ENCODE results near the gene ZNF524.

DNA sequence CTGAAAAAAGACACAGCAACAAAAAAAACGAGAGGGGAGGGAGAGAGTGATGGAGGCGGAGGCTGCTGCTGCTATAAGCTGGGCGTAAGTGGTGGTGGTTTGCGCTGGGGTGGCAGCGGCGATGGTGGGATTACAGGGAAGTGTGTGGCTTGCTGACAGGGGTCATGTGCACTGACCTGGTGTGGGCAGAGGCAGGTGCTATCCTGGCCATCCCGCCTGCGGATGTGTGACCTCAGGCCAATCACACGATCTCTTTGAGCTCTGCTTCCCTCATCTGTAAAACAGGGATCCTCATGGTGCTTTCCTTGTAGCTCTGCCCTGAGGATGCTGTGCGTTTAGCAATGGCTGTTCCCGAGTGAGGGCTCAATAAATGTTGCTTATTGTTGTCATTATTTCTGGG lies 37.4 kb downstream of the ZNF524 start:
- TF ChIP-seq, protein P1, sequence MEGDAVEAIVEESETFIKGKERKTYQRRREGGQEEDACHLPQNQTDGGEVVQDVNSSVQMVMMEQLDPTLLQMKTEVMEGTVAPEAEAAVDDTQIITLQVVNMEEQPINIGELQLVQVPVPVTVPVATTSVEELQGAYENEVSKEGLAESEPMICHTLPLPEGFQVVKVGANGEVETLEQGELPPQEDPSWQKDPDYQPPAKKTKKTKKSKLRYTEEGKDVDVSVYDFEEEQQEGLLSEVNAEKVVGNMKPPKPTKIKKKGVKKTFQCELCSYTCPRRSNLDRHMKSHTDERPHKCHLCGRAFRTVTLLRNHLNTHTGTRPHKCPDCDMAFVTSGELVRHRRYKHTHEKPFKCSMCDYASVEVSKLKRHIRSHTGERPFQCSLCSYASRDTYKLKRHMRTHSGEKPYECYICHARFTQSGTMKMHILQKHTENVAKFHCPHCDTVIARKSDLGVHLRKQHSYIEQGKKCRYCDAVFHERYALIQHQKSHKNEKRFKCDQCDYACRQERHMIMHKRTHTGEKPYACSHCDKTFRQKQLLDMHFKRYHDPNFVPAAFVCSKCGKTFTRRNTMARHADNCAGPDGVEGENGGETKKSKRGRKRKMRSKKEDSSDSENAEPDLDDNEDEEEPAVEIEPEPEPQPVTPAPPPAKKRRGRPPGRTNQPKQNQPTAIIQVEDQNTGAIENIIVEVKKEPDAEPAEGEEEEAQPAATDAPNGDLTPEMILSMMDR (IDR thresholded peaks at IDR 0.05; ENCODE audit: insufficient read depth, low read length), result no peak
- no peak; the same call in 1 of the 2 replicates for TF ChIP-seq POLR2AphosphoS5 (IDR thresholded peaks at IDR 0.05; ENCODE audit: low read depth)
